ENCODE measurements around the gene GBE1.

GBE1 gene

GRCh38 chr3:81760924-81761903 lies at the start of gene GBE1:
Gene GBE1, minus strand, starts transcription at chr3:81761645. Its CDS starts 128 bp downstream, at chr3:81761517.
- peak; percentile 98 for DNase-seq (ENCODE audit: low read depth)
- peak; percentile 54 for TF ChIP-seq CTCF (IDR thresholded peaks at IDR 0.05; ENCODE audit: low read length, missing control alignments)
- H3K4me3 ChIP-seq (replicated peaks; ENCODE audit: low read depth, low read length), result peak within 1 kb of the TSS; percentile 66

- TF ChIP-seq CTCF (IDR thresholded peaks at IDR 0.05; ENCODE audit: low read length, missing control alignments), result no peak
- DNase-seq (ENCODE audit: low read depth), result no peak
- no peak overlapping the region for H3K4me3 ChIP-seq (replicated peaks; ENCODE audit: low read depth, low read length)
These were observed 47.5 kb upstream of the GBE1 start for GRCh38 chr3:81808900-81809299.

- no peak overlapping the region for H3K4me3 ChIP-seq (replicated peaks; ENCODE audit: low read depth, low read length)
- TF ChIP-seq CTCF (IDR thresholded peaks at IDR 0.05; ENCODE audit: low read length, missing control alignments), result no peak
- DNase-seq (ENCODE audit: low read depth), result peak; percentile 29
These were observed 38.0 kb upstream of the GBE1 start for GRCh38 chr3:81799403-81799802.

GRCh38 chr3:81793410-81793809 lies 32.0 kb upstream of the GBE1 start:
- DNase-seq (ENCODE audit: low read depth), result no peak
- TF ChIP-seq CTCF (IDR thresholded peaks at IDR 0.05; ENCODE audit: low read length, missing control alignments), result no peak
- no peak overlapping the region for H3K4me3 ChIP-seq (replicated peaks; ENCODE audit: low read depth, low read length)

GRCh38 chr3:81790117-81790516 lies 28.7 kb upstream of the GBE1 start:
- no peak overlapping the region for H3K4me3 ChIP-seq (replicated peaks; ENCODE audit: low read depth, low read length)
- no peak for DNase-seq (ENCODE audit: low read depth)

GRCh38 chr3:81789691-81790090 lies 28.2 kb upstream of the GBE1 start:
- no peak overlapping the region for H3K4me3 ChIP-seq (replicated peaks; ENCODE audit: low read depth, low read length)
- DNase-seq (ENCODE audit: low read depth), result no peak
- TF ChIP-seq CTCF (IDR thresholded peaks at IDR 0.05; ENCODE audit: low read length, missing control alignments), result no peak

More at GRCh38 chr3:81790117-81790516, 28.7 kb upstream of the GBE1 start:
- no peak for TF ChIP-seq CTCF (IDR thresholded peaks at IDR 0.05; ENCODE audit: low read length, missing control alignments)

Data from fibroblast of pulmonary artery (primary cell).